AG04450 (cell line): Measurements from ENCODE around the gene GRB10. TPM values are rescaled to one million over a fixed set of nuclear protein-coding genes. Genes with fewer than 3 reads are reported as not detected.

Source experiments
- CTCF ChIA-PET: fragments of 300-600, 350-600 bp; formaldehyde crosslinking; extraction: SDS; loops from one replicate; lab custom pipeline; 2022; ENCODE audit warnings: antibody characterized with exemption, inconsistent platforms; lab: Charles Lee
- POLR2A ChIA-PET: fragments of 350-600 bp; formaldehyde crosslinking; extraction: SDS; loops from one replicate; lab custom pipeline; 2021; ENCODE audit warnings: antibody characterized with exemption, inconsistent platforms; lab: Yijun Ruan, JAX
- DNase-seq: peaks from one replicate; pipeline ENCODE4 v3.0.0-alpha.2; 2011; ENCODE audit warnings: low read depth, low spot score
- H3K27ac ChIP-seq: one replicate; pipeline ENCODE4 v1.5.1; 2012; ENCODE audit warnings: low read depth, low read length, control low read depth
- H3K27me3 ChIP-seq: one replicate; pipeline ENCODE4 v1.6.0; 2012; ENCODE audit warnings: low read length; ENCODE audit not compliant: control insufficient read depth, insufficient read depth
- H3K4me3 ChIP-seq: 2 replicates; pipeline ENCODE4 v1.5.1; 2011; ENCODE audit warnings: mild to moderate bottlenecking, low read depth, low read length, control low read depth
- H3K9me3 ChIP-seq: 2 replicates; pipeline ENCODE4 v1.5.1; 2012; ENCODE audit warnings: low read length; ENCODE audit not compliant: control insufficient read depth, insufficient read depth
- CTCF ChIP-seq: IDR thresholded peaks from 2 replicates; pipeline ENCODE4 v1.5.1; 2011; ENCODE audit warnings: low read depth, low read length, control low read depth, inconsistent platforms
- polyA plus RNA-seq: library from polyadenylated mRNA; depleted of rRNA; stranded (reverse); fragments of >200 nt; gene quantifications from 2 replicates; pipeline ENCODE4 v1.2.3, GENCODE V29; 2011

The GRB10 gene
- polyA plus RNA-seq, 1 experiment, result 8.0 TPM

- POLR2A ChIA-PET, result no interaction called here
- Histone ChIP-seq H3K4me3 (no peak overlapping the region), H3K27me3 (peaks cover 14% of the 10 kb centered on the region), H3K9me3 (no peaks in the 10 kb centered on the region), H3K27ac (no peak overlapping the region)
- no peak for DNase-seq
- no peak for TF ChIP-seq CTCF
- CTCF ChIA-PET, result interaction anchor here (1.4 kb wide), 1 partner anchor 605 kb away, joined by 3 read pairs; no protein-coding TSS in a partner anchor
These were observed 226.3 kb downstream of the GRB10 start for GRCh38 chr7:50556247-50556991.

GRCh38 chr7:50555594-50556140, 227.0 kb downstream of the GRB10 start:
- Histone ChIP-seq H3K27ac (no peak overlapping the region), H3K4me3 (no peak overlapping the region), H3K9me3 (no peaks in the 10 kb centered on the region), H3K27me3 (peaks cover 14% of the 10 kb centered on the region)
- POLR2A ChIA-PET, result no interaction called here
- no peak for TF ChIP-seq CTCF
- CTCF ChIA-PET, result interaction anchor here (1.3 kb wide), 1 partner anchor 607 kb away, joined by 4 read pairs; no protein-coding TSS in a partner anchor
- no peak for DNase-seq

- TF ChIP-seq CTCF, result no peak
- ChIA-PET CTCF (interaction anchor here (1.3 kb wide), 1 partner anchor 608 kb away, joined by 4 read pairs; no protein-coding TSS in a partner anchor), POLR2A (no interaction called here)
- H3K9me3 ChIP-seq, result no peaks in the 10 kb centered on the region
- H3K4me3 ChIP-seq, result no peak overlapping the region
- no peak for DNase-seq
- peaks cover 14% of the 10 kb centered on the region for H3K27me3 ChIP-seq
- H3K27ac ChIP-seq, result no peak overlapping the region
These were observed 228.0 kb downstream of the GRB10 start for GRCh38 chr7:50554431-50555322.

- CTCF ChIA-PET, result no interaction called here
- POLR2A ChIA-PET, result no interaction called here
- Histone ChIP-seq H3K27me3 (peaks cover 14% of the 10 kb centered on the region), H3K4me3 (no peak overlapping the region), H3K9me3 (no peaks in the 10 kb centered on the region), H3K27ac (no peak overlapping the region)
- no peak for DNase-seq
- TF ChIP-seq CTCF, result no peak
These were observed 228.7 kb downstream of the GRB10 start for GRCh38 chr7:50553973-50554372.
